SK-N-SH (cell line): ENCODE data around the gene PCP4. TPM values are rescaled to one million over a fixed set of nuclear protein-coding genes. Genes with fewer than 3 reads are reported as not detected.

ENCODE experiments used
- CTCF ChIA-PET: fragments of 300-600, 350-600 bp; formaldehyde crosslinking; extraction: SDS; loops from one replicate; lab custom pipeline; 2021; lab: Yijun Ruan, JAX
- POLR2A ChIA-PET: fragments of 350-600 bp; sonication (Branson Sonifier 250); formaldehyde crosslinking; extraction: SDS; loops from one replicate; lab custom pipeline; 2020; ENCODE audit warnings: antibody characterized with exemption, inconsistent platforms; lab: Yijun Ruan, JAX
- DNase-seq: peaks from one replicate; pipeline ENCODE4 v3.0.0; 2012
- H2AFZ ChIP-seq: fragments of 200-600 bp; sonication (generic); 2 replicates; pipeline ENCODE4 v1.8.1; 2016; ENCODE audit warnings: antibody characterized with exemption, mild to moderate bottlenecking, low read depth
- H3F3A ChIP-seq: fragments of 200-600 bp; sonication (generic); replicated peaks from 2 replicates; pipeline ENCODE3; 2016; ENCODE audit warnings: antibody characterized with exemption, mild to moderate bottlenecking; ENCODE audit not compliant: insufficient read depth
- H3K27ac ChIP-seq, 2 experiments: fragments of 200-500 bp in 1 of 2; fragments of 200-600 bp in 1 of 2; sonication (Bioruptor generic) in 1 of 2; sonication (generic), shearing (Covaris generic) in 1 of 2; 2 replicates each; pipeline versions ENCODE4 v1.5.1 to v1.6.1; 2014 to 2016; ENCODE audit warnings: low read depth in 2 of 2, inconsistent platforms in 1 of 2, low read length in 1 of 2, mild to moderate bottlenecking in 1 of 2, mixed read lengths in 1 of 2
- H3K27me3 ChIP-seq: fragments of 200-600 bp; sonication (generic), shearing (Covaris generic); 2 replicates; pipeline ENCODE4 v1.6.1; 2016; ENCODE audit warnings: mixed run types; ENCODE audit not compliant: insufficient read depth
- H3K36me3 ChIP-seq, 2 experiments: fragments of 200-500 bp in 1 of 2; fragments of 200-600 bp in 1 of 2; sonication (Bioruptor generic) in 1 of 2; sonication (generic) in 1 of 2; replicated peaks in 1 of 2; 2 replicates each; pipeline versions ENCODE3 to v1.5.1; 2014 to 2016; ENCODE audit warnings: low read length in 1 of 2, mild to moderate bottlenecking in 1 of 2; ENCODE audit not compliant: insufficient read depth in 2 of 2, control insufficient read depth in 1 of 2
- H3K4me1 ChIP-seq, 2 experiments: fragments of 200-500 bp in 1 of 2; fragments of 200-600 bp in 1 of 2; sonication (Bioruptor generic) in 1 of 2; sonication (generic), shearing (Covaris generic) in 1 of 2; 2 replicates each; pipeline versions ENCODE4 v1.5.1 to v1.6.1; 2014 to 2016; ENCODE audit warnings: low read depth in 1 of 2, low read length in 1 of 2, mixed run types in 1 of 2; ENCODE audit not compliant: insufficient read depth in 2 of 2, control insufficient read depth in 1 of 2
- H3K4me2 ChIP-seq: fragments of 200-600 bp; sonication (generic), shearing (Covaris generic); 2 replicates; pipeline ENCODE4 v1.6.1; 2017; ENCODE audit warnings: mixed run types
- H3K4me3 ChIP-seq, 2 experiments: fragments of 200-500 bp in 1 of 2; fragments of 200-600 bp in 1 of 2; sonication (Bioruptor generic) in 1 of 2; sonication (generic), shearing (Covaris generic) in 1 of 2; 2 replicates each; pipeline versions ENCODE4 v1.5.1 to v1.8.1; 2014 to 2016; ENCODE audit warnings: low read depth in 2 of 2, inconsistent platforms in 1 of 2, low read length in 1 of 2, mild to moderate bottlenecking in 1 of 2, mixed read lengths in 1 of 2, moderate library complexity in 1 of 2
- H3K79me2 ChIP-seq: fragments of 200-600 bp; sonication (generic); 2 replicates; pipeline ENCODE4 v1.8.1; 2017; ENCODE audit warnings: mild to moderate bottlenecking; ENCODE audit not compliant: insufficient read depth
- H3K9ac ChIP-seq: fragments of 200-600 bp; sonication (generic); 2 replicates; pipeline ENCODE4 v1.6.1; 2017; ENCODE audit warnings: mixed run types
- H3K9me2 ChIP-seq: fragments of 200-600 bp; sonication (generic); 2 replicates; pipeline ENCODE4 v1.6.1; 2017; ENCODE audit warnings: mixed run types
- H3K9me3 ChIP-seq: fragments of 200-600 bp; sonication (generic); 2 replicates; pipeline ENCODE4 v1.6.1; 2017; ENCODE audit warnings: mixed run types, mild to moderate bottlenecking, moderate library complexity
- H4K20me1 ChIP-seq: fragments of 200-600 bp; sonication (generic); 2 replicates; pipeline ENCODE4 v1.6.1; 2017; ENCODE audit warnings: mild to moderate bottlenecking, mixed run types; ENCODE audit not compliant: insufficient read depth
- FOXJ3 ChIP-seq: sonication (generic); formaldehyde crosslinking; IDR thresholded peaks from 2 replicates; pipeline ENCODE4 v1.5.1; 2020; ENCODE audit warnings: mild to moderate bottlenecking, missing genetic modification reagents
- FOXM1 ChIP-seq: IDR thresholded peaks from 2 replicates; pipeline ENCODE4 v1.4.0; 2012; ENCODE audit warnings: low read depth, mild to moderate bottlenecking
- GABPA ChIP-seq: IDR thresholded peaks from 2 replicates; pipeline ENCODE4 v1.4.0; 2012; ENCODE audit warnings: low read depth, mild to moderate bottlenecking
- JUND ChIP-seq: IDR thresholded peaks from 2 replicates; pipeline ENCODE4 v1.4.0; 2012
- MEF2A ChIP-seq: IDR thresholded peaks from 2 replicates; pipeline ENCODE4 v1.4.0; 2012; ENCODE audit warnings: low read depth, borderline replicate concordance
- POLR2AphosphoS5 ChIP-seq: IDR thresholded peaks from 2 replicates; pipeline ENCODE4 v1.6.1; 2012; ENCODE audit warnings: low read depth, low read length
- RCOR1 ChIP-seq: fragments of 150-350 bp; IDR thresholded peaks from 2 replicates; pipeline ENCODE4 v1.6.1; 2017; ENCODE audit warnings: antibody characterized with exemption, low read length
- RFX5 ChIP-seq: IDR thresholded peaks from 2 replicates; pipeline ENCODE4 v1.6.1; 2012; ENCODE audit warnings: mild to moderate bottlenecking, improper control_type of control experiment, low read length
- TEAD4 ChIP-seq: IDR thresholded peaks from 2 replicates; pipeline ENCODE4 v1.4.0; 2012; ENCODE audit warnings: mild to moderate bottlenecking, borderline replicate concordance; ENCODE audit not compliant: insufficient read depth
- ZBTB33 ChIP-seq: IDR thresholded peaks from 2 replicates; pipeline ENCODE4 v1.4.0; 2012; ENCODE audit warnings: low read depth, borderline replicate concordance
- WGBS: methylation state at CpG from one replicate; pipeline ENCODE4 v1.1.6; 2017; ENCODE audit warnings: low lambda C conversion rate; 5-methylcytosine and 5-hydroxymethylcytosine counted together
- polyA plus RNA-seq, 3 experiments: library from polyadenylated mRNA; depleted of rRNA; stranded (reverse); fragments of >200 nt; gene quantifications; 2 replicates each; pipeline ENCODE4 v1.2.3, GENCODE V29; 2012
- TF ChIP-seq, protein P1 (sequence below): IDR thresholded peaks from 2 replicates; pipeline ENCODE4; 2012

The PCP4 gene
- polyA plus RNA-seq, 1 of the 3 experiments (the other 2 are of a cell fraction): not detected

DNA sequence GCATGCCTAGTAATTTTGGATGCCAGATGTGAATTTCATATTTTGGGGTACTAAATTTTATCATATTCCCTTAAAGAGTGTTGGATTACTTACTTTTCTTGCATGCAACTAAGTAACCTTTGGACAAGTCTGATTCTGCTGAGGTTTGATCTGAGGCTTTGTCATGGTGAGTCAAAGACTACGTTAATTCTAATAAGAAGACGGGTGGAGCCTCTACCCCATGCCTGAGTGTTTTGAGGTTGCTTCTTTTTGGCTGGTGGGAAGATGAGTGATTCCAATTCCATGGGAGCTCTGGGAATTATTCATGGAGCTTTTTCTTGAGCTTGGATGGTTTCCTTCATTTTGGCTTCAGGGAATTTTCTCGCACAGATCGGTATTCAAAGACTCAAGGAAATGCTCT, 11.6 kb upstream of the PCP4 start:
- no peaks in the 10 kb centered on the region for H4K20me1 ChIP-seq
- H3K27me3 ChIP-seq: no peaks in the 10 kb centered on the region
- WGBS: 32% methylated on average over 4 of the region's 4 CpGs
- no peaks in the 10 kb centered on the region for H3K4me1 ChIP-seq
- no peaks in the 10 kb centered on the region for H3K9me2 ChIP-seq
- no peak overlapping the region for H3K4me2 ChIP-seq
- H3K27ac ChIP-seq: no peak overlapping the region
- DNase-seq: no peak
- CTCF ChIA-PET: interaction anchor here (0.9 to 1.1 kb wide), 2 partner anchors 12 to 41 kb away, joined by 3 to 4 read pairs; partner anchors contain the start of gene PCP4
- POLR2A ChIA-PET: no interaction called here
- H3K9me3 ChIP-seq: no peaks in the 10 kb centered on the region
- H3K79me2 ChIP-seq: no peaks in the 10 kb centered on the region
- no peak overlapping the region for H3K9ac ChIP-seq
- no peak overlapping the region for H3K4me3 ChIP-seq
- no peaks in the 10 kb centered on the region for H3F3A ChIP-seq
- no peaks in the 10 kb centered on the region for H3K36me3 ChIP-seq
- no peak overlapping the region for H2AFZ ChIP-seq
- TF ChIP-seq FOXJ3 (CRISPR knock-in tag) (no peak), ZBTB33 (no peak), RCOR1 (no peak), JUND (no peak), FOXM1 (no peak), RFX5 (no peak)

GRCh38 chr21:39860600-39860999, 6.6 kb upstream of the PCP4 start:
- TF ChIP-seq MEF2A (no peak), GABPA (no peak), TEAD4 (no peak), POLR2AphosphoS5 (no peak)
- TF ChIP-seq, protein P1, sequence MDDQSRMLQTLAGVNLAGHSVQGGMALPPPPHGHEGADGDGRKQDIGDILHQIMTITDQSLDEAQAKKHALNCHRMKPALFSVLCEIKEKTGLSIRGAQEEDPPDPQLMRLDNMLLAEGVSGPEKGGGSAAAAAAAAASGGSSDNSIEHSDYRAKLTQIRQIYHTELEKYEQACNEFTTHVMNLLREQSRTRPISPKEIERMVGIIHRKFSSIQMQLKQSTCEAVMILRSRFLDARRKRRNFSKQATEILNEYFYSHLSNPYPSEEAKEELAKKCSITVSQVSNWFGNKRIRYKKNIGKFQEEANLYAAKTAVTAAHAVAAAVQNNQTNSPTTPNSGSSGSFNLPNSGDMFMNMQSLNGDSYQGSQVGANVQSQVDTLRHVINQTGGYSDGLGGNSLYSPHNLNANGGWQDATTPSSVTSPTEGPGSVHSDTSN: no peak
- Histone ChIP-seq H4K20me1 (no peaks in the 10 kb centered on the region), H3K79me2 (no peaks in the 10 kb centered on the region), H3K4me1 (no peaks in the 10 kb centered on the region), H2AFZ (no peak overlapping the region), H3K9ac (no peak overlapping the region), H3K27me3 (no peaks in the 10 kb centered on the region), H3F3A (no peaks in the 10 kb centered on the region), H3K9me3 (no peaks in the 10 kb centered on the region), H3K4me2 (no peak overlapping the region), H3K36me3 (no peaks in the 10 kb centered on the region), H3K27ac (no peak overlapping the region), H3K4me3 (no peak overlapping the region), H3K9me2 (no peaks in the 10 kb centered on the region)
- ChIA-PET CTCF (interaction anchor here (1.5 kb wide), 1 partner anchor 10 kb away, joined by 3 read pairs; no protein-coding TSS in a partner anchor), POLR2A (no interaction called here)
- 0% methylated on average over 1 of the region's 1 CpG for WGBS
- DNase-seq: no peak
